Activated naive CD8-positive, alpha-beta T cell (primary cell): ENCODE measurements around the gene CCDC85C.

Source experiments
- H3K27ac Mint-ChIP-seq: one replicate; pipeline ENCODE4 v1.8.0; 2021; ENCODE audit warnings: mixed read lengths
- H3K27me3 Mint-ChIP-seq: one replicate; pipeline ENCODE4 v1.8.0; 2021; ENCODE audit warnings: mixed read lengths
- H3K36me3 Mint-ChIP-seq: one replicate; pipeline ENCODE4 v1.8.0; 2021; ENCODE audit warnings: mixed read lengths
- H3K4me1 Mint-ChIP-seq: one replicate; pipeline ENCODE4 v1.8.0; 2021; ENCODE audit warnings: low read depth, mixed read lengths
- H3K4me3 Mint-ChIP-seq: one replicate; pipeline ENCODE4 v1.8.0; 2021; ENCODE audit warnings: mild to moderate bottlenecking, mixed read lengths
- H3K9me3 Mint-ChIP-seq: one replicate; pipeline ENCODE4 v1.8.0; 2021; ENCODE audit warnings: low read depth, mixed read lengths

Gene CCDC85C

DNA sequence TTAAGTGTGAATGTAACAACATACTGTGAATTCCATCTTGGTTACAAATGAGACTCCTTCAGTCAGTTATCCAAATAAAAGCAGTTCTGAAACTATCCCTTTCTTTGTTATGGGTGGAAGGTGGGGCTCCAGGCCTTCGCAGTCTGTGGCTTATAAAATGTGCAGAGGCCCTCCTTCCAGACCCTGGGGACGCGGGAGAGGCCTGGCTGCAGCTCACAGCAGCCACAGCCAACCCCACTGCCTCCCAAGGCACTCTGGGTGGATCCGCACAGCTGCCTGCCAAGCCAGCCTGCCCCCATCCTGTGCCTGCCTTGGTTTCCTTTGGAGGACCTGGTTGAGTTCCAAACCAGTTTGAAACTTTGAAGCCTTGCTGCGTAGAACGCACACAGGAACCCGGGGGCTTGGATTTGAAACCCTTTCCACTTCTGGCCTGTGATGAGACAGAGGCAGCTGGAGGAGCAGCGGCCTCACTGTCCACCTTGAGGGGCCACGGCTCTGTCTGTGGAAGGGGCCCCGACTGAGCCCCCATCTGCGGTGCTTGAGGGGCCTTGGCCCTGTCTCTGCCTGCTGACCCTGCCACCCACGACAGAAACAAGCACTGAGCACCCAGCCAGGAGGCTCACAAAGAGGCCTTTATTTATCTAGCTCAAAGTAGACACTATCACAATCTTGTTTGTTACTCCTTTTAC, 92.4 kb downstream of the CCDC85C start:
- Mint-ChIP-seq H3K9me3 (no peaks in the 10 kb centered on the region), H3K4me1 (no peaks in the 10 kb centered on the region), H3K27ac (no peak overlapping the region), H3K36me3 (no peaks in the 10 kb centered on the region), H3K4me3 (no peak overlapping the region), H3K27me3 (no peaks in the 10 kb centered on the region)

DNA sequence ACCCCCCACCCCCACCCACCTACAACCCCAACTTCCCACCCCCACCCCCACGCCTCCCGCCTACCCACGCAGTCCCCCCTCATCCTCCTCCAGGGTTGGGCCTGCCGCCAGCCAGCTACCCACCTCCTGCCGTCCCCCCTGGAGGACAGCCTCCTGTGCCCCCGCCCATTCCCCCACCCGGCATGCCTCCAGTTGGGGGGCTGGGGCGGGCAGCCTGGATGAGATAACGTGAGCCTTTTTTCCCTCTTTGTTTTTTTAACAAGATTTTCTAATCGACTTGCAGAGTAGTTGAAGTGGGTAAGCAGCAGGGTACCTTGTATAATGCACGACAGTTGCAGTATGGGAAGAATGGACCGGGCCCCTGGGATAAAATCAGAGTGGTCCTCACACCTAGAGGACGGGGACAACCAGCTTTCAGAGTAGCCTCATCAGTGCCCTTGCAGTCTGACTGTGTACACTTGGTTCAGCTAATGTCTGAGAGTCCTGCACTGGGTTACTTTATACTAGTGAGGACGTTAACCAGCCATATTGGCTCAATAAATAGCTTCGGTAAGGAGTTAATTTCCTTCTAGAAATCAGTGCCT, 93.4 kb downstream of the CCDC85C start:
- Mint-ChIP-seq H3K4me3 (no peak overlapping the region), H3K36me3 (no peaks in the 10 kb centered on the region), H3K27ac (no peak overlapping the region), H3K4me1 (no peaks in the 10 kb centered on the region), H3K27me3 (no peaks in the 10 kb centered on the region), H3K9me3 (no peaks in the 10 kb centered on the region)

DNA sequence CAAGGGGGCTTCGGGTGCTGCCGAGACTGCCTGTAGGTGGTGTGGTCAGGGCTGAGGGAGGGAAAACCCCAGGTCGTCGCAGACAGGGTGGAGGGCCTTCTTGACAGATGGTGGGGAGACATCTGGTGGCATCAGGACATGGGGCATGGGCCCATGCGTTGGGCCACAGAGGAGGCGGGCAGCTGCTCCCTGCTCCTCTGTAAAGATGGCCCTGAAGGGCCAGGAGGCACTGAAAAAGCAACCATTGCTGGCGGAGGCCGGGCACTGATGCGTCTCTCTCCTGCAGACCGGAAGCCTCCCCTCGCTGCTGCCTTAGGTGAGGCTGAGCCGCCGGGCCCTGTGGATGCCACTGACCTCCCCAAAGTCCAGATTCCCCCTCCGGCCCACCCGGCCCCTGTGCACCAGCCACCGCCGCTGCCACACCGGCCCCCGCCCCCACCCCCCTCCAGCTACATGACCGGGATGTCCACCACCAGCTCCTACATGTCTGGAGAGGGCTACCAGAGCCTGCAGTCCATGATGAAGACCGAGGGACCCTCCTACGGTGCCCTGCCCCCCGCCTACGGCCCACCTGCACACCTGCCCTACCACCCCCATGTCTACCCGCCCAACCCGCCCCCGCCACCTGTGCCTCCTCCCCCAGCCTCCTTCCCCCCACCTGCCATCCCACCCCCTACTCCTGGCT, 94.0 kb downstream of the CCDC85C start:
- no peaks in the 10 kb centered on the region for H3K4me1 Mint-ChIP-seq
- peaks cover 2% of the 10 kb centered on the region for H3K36me3 Mint-ChIP-seq
- no peaks in the 10 kb centered on the region for H3K9me3 Mint-ChIP-seq
- no peak overlapping the region for H3K27ac Mint-ChIP-seq
- no peak overlapping the region for H3K4me3 Mint-ChIP-seq
- no peaks in the 10 kb centered on the region for H3K27me3 Mint-ChIP-seq

DNA sequence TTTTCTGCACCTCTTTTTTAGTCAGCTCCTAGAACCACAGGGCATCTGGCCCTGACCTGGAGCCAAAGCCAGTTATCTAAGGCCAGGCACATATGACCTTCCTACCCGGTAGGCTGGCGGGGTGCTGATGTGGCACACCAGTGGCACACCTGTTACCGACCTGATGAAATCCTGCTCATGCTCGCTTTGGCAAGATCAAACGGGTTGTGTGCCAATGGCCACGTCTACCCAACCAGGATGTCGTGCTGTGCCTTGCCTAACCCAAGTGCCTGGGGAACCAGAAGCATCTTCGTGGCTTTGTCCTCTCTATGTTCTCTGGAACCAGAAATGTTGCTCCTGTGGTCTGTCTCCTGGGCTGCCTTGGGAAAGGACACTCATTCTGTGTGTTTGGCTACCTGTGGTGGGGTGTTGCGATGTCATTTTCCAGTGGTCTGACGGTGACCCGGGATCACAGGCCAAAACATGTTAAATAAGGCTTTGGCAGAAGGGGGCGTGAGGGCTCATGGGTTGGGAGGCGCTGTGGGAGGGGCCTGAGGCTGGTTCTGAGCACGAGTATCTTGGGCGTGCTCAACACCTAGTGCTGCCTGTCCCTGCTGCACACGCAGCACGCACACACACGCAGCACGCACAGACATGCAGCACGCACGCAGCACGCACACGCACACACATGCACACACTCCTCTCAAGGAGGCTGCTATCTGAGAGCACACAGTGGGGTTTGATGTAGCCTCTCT, 94.9 kb downstream of the CCDC85C start:
- H3K4me1 Mint-ChIP-seq, result no peaks in the 10 kb centered on the region
- no peaks in the 10 kb centered on the region for H3K27me3 Mint-ChIP-seq
- H3K4me3 Mint-ChIP-seq, result no peak overlapping the region
- no peaks in the 10 kb centered on the region for H3K9me3 Mint-ChIP-seq
- no peak overlapping the region for H3K27ac Mint-ChIP-seq
- peaks cover 6% of the 10 kb centered on the region for H3K36me3 Mint-ChIP-seq

DNA sequence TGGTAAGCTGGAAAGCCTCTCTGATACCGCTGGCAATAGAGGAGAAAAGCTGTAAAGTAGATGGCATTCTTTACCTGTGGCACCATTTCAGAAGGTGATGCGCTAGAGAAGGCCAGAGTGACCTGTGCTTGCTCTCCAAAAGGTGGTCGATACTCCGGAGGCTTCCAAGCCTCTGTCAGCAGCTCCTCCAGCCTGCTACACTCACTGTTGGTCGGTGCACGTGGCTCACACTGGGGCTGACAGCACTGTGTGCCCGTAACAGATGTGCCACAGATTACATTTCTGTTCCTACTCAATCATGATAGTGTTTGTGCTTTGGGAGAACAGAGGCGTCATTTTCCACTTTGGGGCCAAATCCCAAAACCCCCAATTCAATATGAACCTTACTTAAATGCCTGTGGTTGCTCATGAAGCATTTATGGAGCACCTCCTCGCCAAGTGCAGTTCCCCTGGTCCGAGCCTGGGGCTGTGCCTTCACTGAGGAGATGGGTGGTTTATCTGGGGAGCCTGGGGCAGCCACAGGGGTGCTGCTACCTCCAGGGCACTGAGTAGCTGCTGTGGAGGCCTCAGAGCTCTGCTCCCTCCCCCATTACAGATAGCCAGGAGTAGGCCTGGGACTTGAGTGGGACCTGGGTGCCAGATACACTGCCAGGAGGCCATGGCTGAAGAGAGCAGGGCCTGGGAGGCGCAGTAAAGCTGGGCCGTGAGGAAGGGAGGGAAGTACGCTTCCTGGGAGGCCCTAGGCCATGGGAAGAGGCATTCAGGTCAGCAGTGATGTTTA, 96.0 kb downstream of the CCDC85C start:
- peaks cover 6% of the 10 kb centered on the region for H3K36me3 Mint-ChIP-seq
- H3K9me3 Mint-ChIP-seq, result no peaks in the 10 kb centered on the region
- H3K27ac Mint-ChIP-seq, result no peak overlapping the region
- H3K4me3 Mint-ChIP-seq, result no peak overlapping the region
- H3K4me1 Mint-ChIP-seq, result no peaks in the 10 kb centered on the region
- no peaks in the 10 kb centered on the region for H3K27me3 Mint-ChIP-seq

DNA sequence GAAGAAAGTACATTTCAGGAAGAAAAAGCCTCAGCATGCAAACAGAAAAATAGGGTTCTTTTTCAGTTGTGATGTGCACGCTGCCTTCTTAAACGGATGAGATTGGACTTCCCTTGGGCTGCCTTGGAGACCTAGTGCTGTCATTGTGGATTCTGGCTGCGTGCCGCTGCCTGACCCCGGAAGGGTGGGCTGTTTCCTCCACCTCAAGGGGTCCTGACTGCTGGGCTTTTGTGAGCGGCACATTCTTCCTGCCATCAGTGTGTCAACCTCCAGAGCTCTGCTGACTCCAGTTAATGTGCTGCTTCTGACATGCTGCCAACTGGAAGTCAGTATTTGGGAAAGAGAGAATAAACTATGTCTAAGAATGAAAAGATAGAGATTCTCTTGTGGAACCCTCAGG, 97.7 kb downstream of the CCDC85C start:
- Mint-ChIP-seq H3K9me3 (no peaks in the 10 kb centered on the region), H3K4me3 (no peak overlapping the region), H3K36me3 (peaks cover 6% of the 10 kb centered on the region), H3K27me3 (no peaks in the 10 kb centered on the region), H3K27ac (no peak overlapping the region), H3K4me1 (no peaks in the 10 kb centered on the region)

DNA sequence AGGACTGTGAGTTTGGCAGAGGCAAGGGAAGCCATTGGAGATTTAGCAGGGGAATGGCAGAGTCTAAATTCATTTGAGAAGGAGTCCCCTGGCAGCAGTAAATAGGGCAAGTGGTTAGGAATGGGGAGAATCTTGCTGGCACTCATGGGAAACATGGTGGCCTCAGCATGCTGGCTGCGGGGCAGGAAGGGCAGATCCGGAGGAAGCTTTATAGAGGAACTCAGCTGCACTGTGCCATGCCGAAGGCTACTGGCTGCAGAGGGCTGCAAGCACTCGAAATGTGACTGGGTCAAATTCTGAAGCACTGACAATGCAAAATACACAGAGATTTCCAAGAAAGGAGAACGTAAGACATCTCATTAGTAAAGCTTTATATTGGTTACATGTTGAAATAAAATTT, 98.9 kb downstream of the CCDC85C start:
- Mint-ChIP-seq H3K27ac (no peak overlapping the region), H3K27me3 (no peaks in the 10 kb centered on the region), H3K36me3 (peaks cover 6% of the 10 kb centered on the region), H3K4me1 (no peaks in the 10 kb centered on the region), H3K4me3 (no peak overlapping the region), H3K9me3 (no peaks in the 10 kb centered on the region)

DNA sequence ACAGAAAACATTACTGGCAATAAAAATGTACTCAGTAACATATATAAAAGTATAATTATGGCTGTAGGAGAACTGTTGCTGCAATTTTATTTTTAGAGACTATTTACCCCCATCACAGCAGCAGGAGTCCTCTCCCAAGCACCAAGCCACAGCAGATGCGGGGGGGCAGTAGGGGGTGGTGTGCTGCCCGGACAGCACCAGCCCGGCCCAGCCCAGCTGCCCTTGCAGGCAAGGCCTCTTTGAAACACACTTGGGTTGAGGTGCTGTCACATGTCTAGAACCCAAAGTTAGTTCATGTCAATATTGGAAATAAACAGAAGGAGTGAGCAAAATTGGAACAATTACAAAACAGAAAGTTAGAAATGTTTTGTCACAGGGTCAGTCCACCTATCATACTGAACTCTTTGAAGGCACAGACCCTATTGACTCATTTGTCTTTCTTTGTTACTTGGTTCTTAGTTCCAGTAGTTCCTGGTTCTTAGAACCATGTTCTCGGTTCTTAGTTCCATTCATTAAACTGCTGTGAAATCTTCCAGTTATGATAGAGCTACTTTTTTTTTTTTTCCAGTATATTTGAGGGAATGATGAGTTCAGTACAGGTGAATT, 100.1 kb downstream of the CCDC85C start:
- Mint-ChIP-seq H3K4me1 (no peaks in the 10 kb centered on the region), H3K4me3 (no peak overlapping the region), H3K36me3 (peaks cover 6% of the 10 kb centered on the region), H3K27me3 (no peaks in the 10 kb centered on the region), H3K9me3 (no peaks in the 10 kb centered on the region), H3K27ac (no peak overlapping the region)

DNA sequence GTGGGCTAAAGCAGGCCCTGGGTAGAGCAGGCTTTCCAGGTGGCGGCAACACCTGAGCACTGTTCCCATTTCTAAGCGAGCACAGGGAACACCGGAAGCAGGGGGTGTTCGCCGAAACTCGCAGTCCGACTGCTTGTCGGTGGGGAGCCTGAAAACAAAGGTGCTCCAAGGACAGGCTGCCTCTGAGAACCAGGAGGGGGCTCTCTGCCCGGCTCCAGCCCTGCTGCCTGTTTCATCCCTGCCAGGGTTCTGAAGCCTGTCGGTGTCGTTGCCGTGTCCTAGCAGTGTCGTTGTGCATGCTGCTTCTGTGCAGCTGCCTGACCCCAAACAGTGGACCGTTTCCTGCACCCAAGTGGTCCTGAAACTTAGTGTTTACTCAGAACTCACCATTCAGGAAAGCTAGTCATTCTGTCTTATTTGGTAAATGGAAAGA, 101.0 kb downstream of the CCDC85C start:
- H3K9me3 Mint-ChIP-seq, result no peaks in the 10 kb centered on the region

DNA sequence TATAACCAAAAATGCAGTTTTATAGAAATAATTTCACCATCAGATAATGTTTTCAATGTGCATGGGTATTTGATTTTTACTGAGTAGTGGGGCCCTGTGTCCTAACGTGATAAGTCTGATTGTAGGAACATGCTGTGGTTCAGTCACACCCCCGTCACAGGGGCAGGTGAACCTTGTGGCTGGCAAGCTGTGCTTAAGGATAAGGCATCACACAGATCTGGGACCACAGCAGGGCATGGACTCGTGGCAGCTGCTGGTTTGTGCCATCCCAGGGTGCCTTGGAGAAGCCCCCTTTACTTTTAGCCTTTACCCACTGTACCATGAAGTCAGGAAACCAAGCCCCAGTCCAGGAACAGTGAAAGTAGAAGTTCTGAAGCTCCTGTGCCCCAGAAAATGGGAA, 106.1 kb downstream of the CCDC85C start:
- no peak overlapping the region for H3K27ac Mint-ChIP-seq
- no peaks in the 10 kb centered on the region for H3K27me3 Mint-ChIP-seq
- H3K4me3 Mint-ChIP-seq, result no peak overlapping the region
- no peaks in the 10 kb centered on the region for H3K9me3 Mint-ChIP-seq
- H3K36me3 Mint-ChIP-seq, result peaks cover 9% of the 10 kb centered on the region
- H3K4me1 Mint-ChIP-seq, result peaks cover 4% of the 10 kb centered on the region

More for the DNA sequence above, 101.0 kb downstream of the CCDC85C start:
- Mint-ChIP-seq H3K36me3 (peaks cover 6% of the 10 kb centered on the region), H3K4me1 (no peaks in the 10 kb centered on the region), H3K4me3 (no peak overlapping the region), H3K27me3 (no peaks in the 10 kb centered on the region), H3K27ac (no peak overlapping the region)

DNA sequence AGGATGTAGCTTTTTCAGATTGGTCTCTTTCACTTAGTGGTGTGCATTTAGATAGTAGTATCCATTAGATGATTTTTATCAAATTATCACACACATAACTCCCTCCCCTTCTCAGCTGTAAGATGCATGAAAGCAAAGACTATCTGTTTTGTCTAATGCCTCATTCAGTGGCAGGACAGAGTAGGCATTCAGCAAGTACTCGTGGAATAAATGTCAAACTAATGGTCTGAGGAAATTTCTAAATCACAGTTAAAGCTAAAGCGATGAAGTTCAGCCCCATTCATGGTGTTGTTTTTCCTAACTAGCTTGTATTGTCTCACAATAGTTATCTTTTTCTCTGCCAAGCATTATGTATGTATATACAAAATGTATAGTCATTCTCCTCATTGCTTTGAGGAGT, 106.7 kb downstream of the CCDC85C start:
- no peaks in the 10 kb centered on the region for H3K9me3 Mint-ChIP-seq
- no peaks in the 10 kb centered on the region for H3K27me3 Mint-ChIP-seq
- no peak overlapping the region for H3K27ac Mint-ChIP-seq
- H3K4me3 Mint-ChIP-seq, result no peak overlapping the region
- H3K36me3 Mint-ChIP-seq, result peaks cover 9% of the 10 kb centered on the region
- peaks cover 5% of the 10 kb centered on the region for H3K4me1 Mint-ChIP-seq

DNA sequence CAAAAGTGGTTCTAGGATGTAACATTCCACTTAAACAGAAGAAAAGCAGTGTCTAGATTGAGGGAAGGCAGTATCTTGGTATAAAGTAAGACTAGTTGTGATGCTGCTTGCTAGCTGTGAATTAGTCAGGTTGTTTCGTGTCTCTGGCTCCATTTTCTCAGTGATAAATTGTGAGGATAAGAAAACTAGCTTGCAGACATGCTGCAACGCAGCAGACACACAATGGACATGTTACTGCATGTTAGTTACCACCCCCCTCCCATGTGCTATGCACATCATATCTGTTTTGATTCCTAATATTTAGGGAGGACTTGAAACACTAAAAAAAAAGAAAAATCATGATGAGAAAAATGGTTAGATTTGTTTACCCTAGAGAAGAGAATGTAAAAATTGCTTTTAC, 119.9 kb downstream of the CCDC85C start:
- no peaks in the 10 kb centered on the region for H3K36me3 Mint-ChIP-seq
- H3K27me3 Mint-ChIP-seq, result no peaks in the 10 kb centered on the region
- no peak overlapping the region for H3K4me3 Mint-ChIP-seq
- no peak overlapping the region for H3K27ac Mint-ChIP-seq
- peaks cover 69% of the 10 kb centered on the region for H3K4me1 Mint-ChIP-seq
- no peaks in the 10 kb centered on the region for H3K9me3 Mint-ChIP-seq

DNA sequence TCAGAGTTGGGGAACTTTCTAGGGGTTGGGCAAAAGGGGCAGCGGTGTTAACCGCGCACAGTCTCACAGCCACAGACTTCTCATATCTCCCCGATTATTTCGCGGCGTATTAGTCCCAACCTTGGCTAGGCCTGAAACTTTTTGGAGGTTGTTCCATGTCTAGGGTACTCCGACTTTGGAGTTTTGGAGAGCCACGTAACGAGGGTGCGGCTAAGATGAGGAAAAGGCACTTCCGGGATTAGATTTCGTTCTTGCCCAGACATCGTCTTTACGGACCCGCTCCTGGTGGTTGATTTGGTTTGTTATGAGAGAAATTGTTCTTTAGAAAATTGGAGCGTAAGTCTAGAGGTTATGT, 122.3 kb downstream of the CCDC85C start:
- H3K27ac Mint-ChIP-seq, result peak overlapping the region; percentile 98
- H3K4me3 Mint-ChIP-seq, result peak overlapping the region; percentile 98
- H3K27me3 Mint-ChIP-seq, result no peaks in the 10 kb centered on the region
- H3K36me3 Mint-ChIP-seq, result no peaks in the 10 kb centered on the region
- no peaks in the 10 kb centered on the region for H3K9me3 Mint-ChIP-seq
- peaks cover 68% of the 10 kb centered on the region for H3K4me1 Mint-ChIP-seq
